Measurements from ENCODE around the gene HTR1A. TPM values are rescaled to one million over a fixed set of nuclear protein-coding genes. Genes with fewer than 3 reads are reported as not detected.

HTR1A gene
- total RNA-seq, 2 experiments from 2014 or later = not detected

Other genes with a start within 250 kb of the HTR1A start
- under 1 TPM in 1 of 2 experiments, not detected in 1; 0.21 TPM for gene RNF180, start 203.4 kb upstream of the HTR1A start, total RNA-seq

Data from activated CD4-positive, alpha-beta T cell treated with anti-CD3 and anti-CD28 coated beads for 36 hours (primary cell).